Epithelial cell of esophagus (primary cell): Measurements from ENCODE around the gene ARSG.
"Not testable (repeated sequence)": the region's sequence is repeated elsewhere in the genome, so short reads cannot be mapped to it uniquely, and the experiment has no call there.

ENCODE experiments used
- DNase-seq: peaks from one replicate; pipeline ENCODE4 v3.0.0; 2010; ENCODE audit warnings: low read depth
- H3K4me3 ChIP-seq: 2 replicates; pipeline ENCODE4 v1.5.1; 2011; ENCODE audit warnings: mild to moderate bottlenecking, low read length, control low read depth
- TF ChIP-seq, protein P1 (sequence below): IDR thresholded peaks from 2 replicates; pipeline ENCODE4 v1.5.1; 2011; ENCODE audit warnings: low read depth, mild to moderate bottlenecking, low read length, control low read depth, inconsistent platforms; ENCODE audit not compliant: insufficient read depth; ENCODE audit errors: missing control alignments

Gene ARSG

DNA sequence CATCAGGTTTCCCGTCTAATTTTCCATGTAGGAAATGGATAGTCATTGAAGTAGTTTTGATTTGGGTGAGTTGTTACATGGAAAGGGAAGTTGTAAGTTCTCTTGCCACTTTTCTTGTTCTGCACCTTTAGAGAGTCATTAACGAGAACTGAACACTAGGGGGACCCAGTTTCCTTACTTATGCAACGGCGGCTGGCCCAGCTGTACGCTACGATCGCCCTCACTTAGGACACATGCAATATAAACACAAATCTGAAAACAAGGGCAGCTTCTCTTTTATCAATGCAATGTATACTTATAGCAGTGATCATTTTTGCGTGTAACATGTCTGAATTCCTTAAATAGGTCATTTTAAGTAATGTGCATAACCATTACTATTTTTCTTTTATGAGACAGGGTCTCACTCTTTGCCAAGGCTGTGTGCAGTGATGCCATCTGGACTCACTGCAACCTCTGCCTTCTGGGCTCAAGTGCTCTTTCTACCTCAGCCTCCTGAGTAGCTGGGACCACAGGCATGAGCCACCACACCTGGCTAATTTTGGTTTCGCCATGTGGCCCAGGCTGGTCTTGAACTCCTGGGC lies 28.1 kb upstream of the ARSG start:
- TF ChIP-seq, protein P1, sequence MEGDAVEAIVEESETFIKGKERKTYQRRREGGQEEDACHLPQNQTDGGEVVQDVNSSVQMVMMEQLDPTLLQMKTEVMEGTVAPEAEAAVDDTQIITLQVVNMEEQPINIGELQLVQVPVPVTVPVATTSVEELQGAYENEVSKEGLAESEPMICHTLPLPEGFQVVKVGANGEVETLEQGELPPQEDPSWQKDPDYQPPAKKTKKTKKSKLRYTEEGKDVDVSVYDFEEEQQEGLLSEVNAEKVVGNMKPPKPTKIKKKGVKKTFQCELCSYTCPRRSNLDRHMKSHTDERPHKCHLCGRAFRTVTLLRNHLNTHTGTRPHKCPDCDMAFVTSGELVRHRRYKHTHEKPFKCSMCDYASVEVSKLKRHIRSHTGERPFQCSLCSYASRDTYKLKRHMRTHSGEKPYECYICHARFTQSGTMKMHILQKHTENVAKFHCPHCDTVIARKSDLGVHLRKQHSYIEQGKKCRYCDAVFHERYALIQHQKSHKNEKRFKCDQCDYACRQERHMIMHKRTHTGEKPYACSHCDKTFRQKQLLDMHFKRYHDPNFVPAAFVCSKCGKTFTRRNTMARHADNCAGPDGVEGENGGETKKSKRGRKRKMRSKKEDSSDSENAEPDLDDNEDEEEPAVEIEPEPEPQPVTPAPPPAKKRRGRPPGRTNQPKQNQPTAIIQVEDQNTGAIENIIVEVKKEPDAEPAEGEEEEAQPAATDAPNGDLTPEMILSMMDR: peak; percentile 57
- DNase-seq: peak; percentile 29
- H3K4me3 ChIP-seq: not testable (repeated sequence)

DNA sequence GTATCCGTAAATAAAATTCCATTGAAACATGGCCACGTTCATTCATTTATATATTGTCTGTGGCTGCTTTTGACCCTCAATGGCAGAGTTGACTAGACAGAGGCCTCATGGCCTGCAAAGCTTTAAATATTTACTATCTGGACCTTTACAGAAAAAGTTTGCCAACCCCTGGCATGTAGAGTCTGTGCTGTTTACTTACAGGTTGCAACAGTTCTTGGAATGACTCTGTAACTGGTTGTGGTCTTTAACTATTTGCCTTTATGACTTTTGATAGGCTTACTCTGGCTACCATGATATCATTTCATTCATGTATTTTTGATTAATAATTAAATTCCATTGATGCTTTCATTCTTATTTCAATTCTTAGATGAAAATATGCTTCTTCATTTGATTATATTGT lies 25.5 kb upstream of the ARSG start:
- DNase-seq, H3K4me3 ChIP-seq: not testable (repeated sequence)

DNA sequence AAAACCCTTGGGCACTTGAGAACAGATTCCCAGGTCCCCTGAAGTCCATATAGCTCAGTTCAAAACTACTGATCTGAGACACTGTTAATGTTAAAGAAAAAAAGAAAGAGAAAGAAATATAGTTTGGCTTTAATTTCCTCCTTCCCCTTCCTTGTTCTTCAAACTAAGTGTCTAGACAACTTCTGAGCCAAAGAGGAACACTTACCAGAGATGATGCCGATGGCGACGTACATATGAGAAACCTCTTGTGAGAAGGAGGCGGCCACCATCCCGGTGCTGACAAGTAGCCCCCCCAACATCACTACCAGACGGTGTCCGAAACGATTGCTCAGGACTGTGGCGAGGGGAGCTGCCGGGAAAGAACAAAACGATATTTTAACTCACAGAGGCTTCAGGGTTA lies 17.6 kb upstream of the ARSG start:
- H3K4me3 ChIP-seq: no peak overlapping the region
- DNase-seq: no peak
- TF ChIP-seq, protein P1: no peak

DNA sequence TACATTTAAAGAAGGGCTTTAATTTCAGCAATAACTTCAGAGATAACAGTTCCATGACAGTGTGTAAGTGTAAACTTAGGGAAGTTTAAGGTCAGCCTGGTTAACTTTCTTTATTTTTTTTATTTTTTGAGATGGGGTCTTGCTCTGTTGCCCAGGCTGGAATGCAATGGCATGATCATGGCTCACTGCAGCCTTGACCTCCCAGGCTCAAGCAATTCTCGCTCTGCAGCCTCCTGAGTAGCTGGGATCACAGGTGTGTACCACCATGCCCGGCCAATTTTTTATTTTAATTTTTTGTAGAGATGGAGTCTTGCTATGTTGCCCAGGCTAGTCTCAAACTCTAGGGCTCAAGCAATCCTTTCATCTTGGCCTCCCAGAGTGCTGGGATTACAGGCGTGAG lies 15.0 kb upstream of the ARSG start:
- DNase-seq, H3K4me3 ChIP-seq: not testable (repeated sequence)

DNA sequence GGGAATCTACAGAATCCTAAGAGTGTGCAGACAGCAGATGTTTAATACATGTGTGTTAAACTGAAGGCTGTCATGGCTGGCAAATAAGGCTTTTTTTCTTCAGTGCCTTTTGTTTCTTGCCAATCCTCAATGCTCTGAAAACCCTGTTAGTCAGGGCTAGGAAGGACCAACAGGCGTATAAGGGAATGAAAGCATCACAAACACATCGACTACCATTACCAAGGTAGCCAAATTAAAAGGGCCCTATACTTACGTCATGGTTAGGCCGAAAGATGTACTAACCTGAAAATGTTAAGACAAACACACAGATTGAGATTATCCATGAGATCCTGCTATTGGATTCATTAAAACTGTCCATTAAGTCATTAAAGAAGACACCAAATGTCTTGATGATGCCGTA lies 13.5 kb upstream of the ARSG start:
- no peak for DNase-seq
- TF ChIP-seq, protein P1: no peak
- H3K4me3 ChIP-seq: no peak overlapping the region

DNA sequence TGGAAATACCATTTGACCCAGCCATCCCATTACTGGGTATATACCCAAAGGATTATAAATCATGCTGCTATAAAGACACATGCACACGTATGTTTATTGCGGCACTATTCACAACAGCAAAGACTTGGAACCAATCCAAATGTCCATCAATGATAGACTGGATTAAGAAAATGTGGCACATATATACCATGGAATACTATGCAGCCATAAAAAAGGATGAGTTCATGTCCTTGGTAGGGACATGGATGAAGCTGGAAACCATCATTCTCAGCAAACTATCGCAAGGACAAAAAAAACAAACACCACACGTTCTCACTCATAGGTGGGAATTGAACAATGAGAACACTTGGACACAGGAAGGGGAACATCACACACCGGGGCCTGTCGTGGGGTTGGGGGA lies 9.3 kb upstream of the ARSG start:
- H3K4me3 ChIP-seq, DNase-seq: not testable (repeated sequence)

DNA sequence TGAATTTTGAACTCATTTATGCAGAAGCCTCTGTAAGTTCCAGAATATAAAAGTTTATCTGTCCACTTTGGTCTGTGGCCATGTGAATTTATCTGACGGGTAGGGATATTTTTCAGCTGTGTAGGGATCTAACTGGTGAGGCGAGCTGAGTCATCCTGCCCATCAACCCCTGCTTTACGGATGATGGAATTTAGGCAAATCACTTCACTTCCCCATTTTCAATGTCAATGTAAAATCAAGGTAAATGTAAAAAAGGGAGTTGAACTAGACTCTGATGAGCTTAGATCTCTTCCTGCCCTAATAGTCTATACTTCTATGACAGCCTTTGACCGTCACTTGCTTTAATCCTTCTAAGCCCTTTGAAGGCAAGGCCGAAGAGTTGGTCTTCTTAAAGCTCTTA lies 2.9 kb upstream of the ARSG start:
- DNase-seq: no peak
- no peak overlapping the region for H3K4me3 ChIP-seq
- TF ChIP-seq, protein P1: no peak

DNA sequence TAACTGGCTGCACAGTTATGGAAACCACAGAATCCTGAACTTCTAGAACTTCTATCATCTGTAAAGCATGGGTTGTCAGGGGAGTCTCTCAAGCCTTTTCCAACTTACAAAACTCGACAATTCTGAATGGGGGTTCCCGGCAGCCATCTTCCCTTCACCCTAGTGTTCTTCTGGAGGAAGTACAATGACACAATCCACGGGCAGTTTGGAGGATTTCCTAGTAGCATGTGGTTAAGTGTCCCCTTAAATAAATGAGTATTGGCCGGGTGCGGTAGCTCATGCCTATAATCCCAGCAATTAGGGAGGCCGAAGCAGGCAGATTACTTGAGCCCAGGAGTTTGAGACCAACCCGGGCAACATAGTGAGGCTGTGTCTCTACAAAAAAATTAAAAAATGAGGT lies 2.5 kb upstream of the ARSG start:
- DNase-seq: no peak
- no peak overlapping the region for H3K4me3 ChIP-seq
- TF ChIP-seq, protein P1: no peak

DNA sequence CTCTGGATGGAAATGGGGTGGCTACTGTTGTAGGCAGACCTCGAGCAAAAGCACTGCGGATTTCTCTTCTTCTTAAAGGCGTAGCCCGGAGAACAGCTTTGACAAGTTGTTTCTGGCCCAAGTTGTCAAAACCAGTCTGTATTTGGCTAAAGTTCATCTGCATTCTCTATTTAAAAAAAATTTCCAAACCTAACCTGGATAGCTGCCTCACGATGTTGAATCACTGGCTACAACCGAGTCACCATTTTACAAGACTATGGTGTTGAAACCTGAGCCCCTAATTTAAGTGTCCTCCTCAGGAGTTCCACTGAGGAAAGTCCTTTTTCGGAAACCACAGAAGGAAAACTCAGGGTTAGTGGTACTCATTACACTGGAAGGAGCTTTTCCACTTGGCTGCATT lies 1.8 kb upstream of the ARSG start:
- H3K4me3 ChIP-seq: peak overlapping the region; percentile 49
- DNase-seq: peak; percentile 75
- TF ChIP-seq, protein P1: no peak
